Activated CD8-positive, alpha-beta memory T cell treated with anti-CD3 and anti-CD28 coated beads, Interleukin-2, amount 50 U/mL, for 24 hours (primary cell): ENCODE results near the gene KANK2.
A peak's percentile ranks its signal among the peaks of the same experiment; 100 is the strongest.

ENCODE experiments used
- DNase-seq: peaks from one replicate; pipeline ENCODE4 v3.0.0-alpha.2; 2020; ENCODE audit errors: extremely low read depth

Gene KANK2

GRCh38 chr19:11197291-11198174 is at the start of gene KANK2:
KANK2 (minus strand) TSS chr19:11197545; CDS start chr19:11194511, 3,034 bp downstream.
- DNase-seq: peak; percentile 19

- DNase-seq: no peak
These were observed 49.6 kb upstream of the KANK2 start for GRCh38 chr19:11246941-11247340.

- DNase-seq: no peak
These were observed 47.7 kb upstream of the KANK2 start for GRCh38 chr19:11244846-11245589.

GRCh38 chr19:11243798-11244169 is 46.4 kb upstream of the KANK2 start:
- DNase-seq: no peak

- DNase-seq: peak; percentile 69
These were observed 45.8 kb upstream of the KANK2 start for GRCh38 chr19:11242864-11243797.

- DNase-seq: no peak
These were observed 44.7 kb upstream of the KANK2 start for GRCh38 chr19:11242025-11242424.

GRCh38 chr19:11240008-11240444 is 42.7 kb upstream of the KANK2 start:
- DNase-seq: no peak

- DNase-seq: no peak
These were observed 42.1 kb upstream of the KANK2 start, which contains the start of gene ANGPTL8 for GRCh38 chr19:11239377-11240000. ANGPTL8 (plus strand) TSS chr19:11239619; CDS start chr19:11239638, 19 bp downstream.

- DNase-seq: no peak
These were observed 41.5 kb upstream of the KANK2 start for GRCh38 chr19:11238781-11239376.

GRCh38 chr19:11238041-11238440 is 40.7 kb upstream of the KANK2 start:
- no peak for DNase-seq

- no peak for DNase-seq
These were observed 40.0 kb upstream of the KANK2 start for GRCh38 chr19:11237321-11237720.

- DNase-seq: no peak
These were observed 39.3 kb upstream of the KANK2 start for GRCh38 chr19:11236324-11237301.

GRCh38 chr19:11234486-11235075 is 37.2 kb upstream of the KANK2 start:
- DNase-seq: no peak

GRCh38 chr19:11233073-11233472 is 35.7 kb upstream of the KANK2 start:
- no peak for DNase-seq

- no peak for DNase-seq
These were observed 35.2 kb upstream of the KANK2 start for GRCh38 chr19:11232555-11232954.

- no peak for DNase-seq
These were observed 33.5 kb upstream of the KANK2 start for GRCh38 chr19:11230621-11231386.

GRCh38 chr19:11227195-11227886 is 30.0 kb upstream of the KANK2 start:
- no peak for DNase-seq

- no peak for DNase-seq
These were observed 29.4 kb upstream of the KANK2 start for GRCh38 chr19:11226716-11227166.
